GM23338 (cell line): Measurements from ENCODE around the gene LZTS3. TPM values are rescaled to one million over a fixed set of nuclear protein-coding genes. Genes with fewer than 3 reads are reported as not detected.

Source experiments
- ATAC-seq: fragments of 200-7000 bp; cut with Tn5 transposase; 3 replicates; pipeline ENCODE4 v1.9.1; 2020
- DNase-seq: peaks from one replicate; pipeline ENCODE4 v3.0.0-alpha.2; 2015; ENCODE audit warnings: low spot score
- H2AFZ ChIP-seq: fragments of 200-600 bp; sonication (generic); 2 replicates; pipeline ENCODE4 v1.8.0; 2016; ENCODE audit warnings: antibody characterized with exemption, mild to moderate bottlenecking, moderate library complexity
- H3F3A ChIP-seq: fragments of 200-600 bp; sonication (generic); replicated peaks from 2 replicates; pipeline ENCODE4 v1.8.0; 2017; ENCODE audit warnings: antibody characterized with exemption, mixed run types, low read depth
- H3K27ac ChIP-seq: fragments of 200-600 bp; sonication (generic); 2 replicates; pipeline ENCODE4 v1.6.1; 2016; ENCODE audit warnings: low read depth
- H3K27me3 ChIP-seq: fragments of 200-600 bp; sonication (generic); 2 replicates; pipeline ENCODE4 v1.8.0; 2016; ENCODE audit warnings: mild to moderate bottlenecking, mixed run types, moderate library complexity; ENCODE audit not compliant: insufficient read depth
- H3K36me3 ChIP-seq: fragments of 200-600 bp; sonication (generic); 2 replicates; pipeline ENCODE4 v1.8.0; 2016; ENCODE audit warnings: mild to moderate bottlenecking; ENCODE audit not compliant: insufficient read depth
- H3K4me1 ChIP-seq: fragments of 200-600 bp; sonication (generic); 2 replicates; pipeline ENCODE4 v1.8.0; 2016; ENCODE audit warnings: mild to moderate bottlenecking, moderate library complexity; ENCODE audit not compliant: insufficient read depth
- H3K4me2 ChIP-seq: fragments of 200-600 bp; sonication (generic); 2 replicates; pipeline ENCODE4 v1.7.1; 2017; ENCODE audit warnings: mixed run types
- H3K4me3 ChIP-seq: fragments of 200-600 bp; sonication (generic); 2 replicates; pipeline ENCODE4 v1.6.1; 2016; ENCODE audit warnings: mixed run types
- H3K79me2 ChIP-seq: fragments of 200-600 bp; sonication (generic); replicated peaks from 2 replicates; pipeline ENCODE4 v1.8.0; 2017; ENCODE audit warnings: mild to moderate bottlenecking; ENCODE audit not compliant: insufficient read depth
- H3K9me2 ChIP-seq: fragments of 200-600 bp; sonication (generic); 2 replicates; pipeline ENCODE4 v1.8.0; 2017; ENCODE audit not compliant: insufficient read depth
- H4K20me1 ChIP-seq: fragments of 200-600 bp; sonication (generic); replicated peaks from 2 replicates; pipeline ENCODE4 v1.8.0; 2017; ENCODE audit warnings: mild to moderate bottlenecking; ENCODE audit not compliant: insufficient read depth
- H3K27ac Mint-ChIP-seq: 2 replicates; pipeline ENCODE4 v1.8.0; 2020; ENCODE audit warnings: inconsistent platforms, mild to moderate bottlenecking, moderate library complexity, mixed read lengths
- H3K27me3 Mint-ChIP-seq: 3 replicates; pipeline ENCODE4 v1.8.0; 2022; ENCODE audit warnings: low read depth, mild to moderate bottlenecking, moderate library complexity, mixed read lengths, inconsistent platforms; ENCODE audit not compliant: insufficient read depth, poor library complexity
- H3K36me3 Mint-ChIP-seq: 3 replicates; pipeline ENCODE4 v1.8.0; 2021; ENCODE audit warnings: low read depth, mild to moderate bottlenecking, inconsistent platforms, moderate library complexity, mixed read lengths
- H3K4me1 Mint-ChIP-seq: 3 replicates; pipeline ENCODE4 v1.8.0; 2020; ENCODE audit warnings: mild to moderate bottlenecking, inconsistent platforms, mixed read lengths
- H3K4me3 Mint-ChIP-seq: 3 replicates; pipeline ENCODE4 v1.8.0; 2021; ENCODE audit warnings: moderate library complexity, mild to moderate bottlenecking, inconsistent platforms, mixed read lengths
- H3K9me3 Mint-ChIP-seq: 3 replicates; pipeline ENCODE4 v1.8.0; 2020; ENCODE audit warnings: moderate library complexity, mild to moderate bottlenecking, inconsistent platforms, mixed read lengths
- CTCF ChIP-seq, 2 experiments: fragments of 200-600 bp in 1 of 2; sonication (generic) in 1 of 2; conservative IDR thresholded peaks; 2 replicates each; pipeline versions ENCODE4 v1.5.1 to v1.6.1; 2016 to 2017; ENCODE audit warnings: antibody characterized with exemption in 2 of 2, low read depth in 2 of 2, mild to moderate bottlenecking in 2 of 2, moderate library complexity in 1 of 2
- EZH2 ChIP-seq: fragments of 200-600 bp; sonication (generic); IDR thresholded peaks from one replicate; pipeline ENCODE4 v1.8.0; 2017; ENCODE audit warnings: antibody characterized with exemption, mild to moderate bottlenecking, low read depth; ENCODE audit not compliant: unreplicated experiment
- EZH2phosphoT487 ChIP-seq: fragments of 200-600 bp; sonication (generic); IDR thresholded peaks from one replicate; pipeline ENCODE4 v1.8.1; 2018; ENCODE audit warnings: antibody characterized with exemption; ENCODE audit not compliant: unreplicated experiment
- JUNB ChIP-seq: IDR thresholded peaks from one replicate; pipeline ENCODE4 v1.6.1; 2016; ENCODE audit warnings: antibody characterized with exemption; ENCODE audit not compliant: unreplicated experiment
- NANOG ChIP-seq: IDR thresholded peaks from 2 replicates; pipeline ENCODE4 v1.6.1; 2016; ENCODE audit warnings: antibody characterized with exemption, borderline replicate concordance
- POLR2AphosphoS5 ChIP-seq: IDR thresholded peaks from 2 replicates; pipeline ENCODE4 v1.6.1; 2016; ENCODE audit warnings: antibody characterized with exemption, low read depth
- ZNF331 ChIP-seq: fragments of 250-450 bp; sonication (Bioruptor Pico); IDR thresholded peaks from 2 replicates; pipeline ENCODE4 v1.5.0; 2020; ENCODE audit warnings: low read depth, mild to moderate bottlenecking, moderate library complexity
- ZNF462 ChIP-seq: fragments of 250-450 bp; sonication (Bioruptor Pico); IDR thresholded peaks from 2 replicates; pipeline ENCODE4 v1.5.0; 2020; ENCODE audit warnings: mild to moderate bottlenecking, moderate library complexity
- polyA plus RNA-seq: library from polyadenylated mRNA; unstranded; fragments of >200 nt; fragmentation: Nextera tagmentation; extraction: Ambion mirVana; gene quantifications from 2 replicates; pipeline ENCODE4 v1.2.1, GENCODE V29; 2016
- total RNA-seq: library from RNA; depleted of rRNA; stranded (reverse); fragments of >200 nt; shearing (Covaris generic); gene quantifications from 2 replicates; pipeline ENCODE4 v1.2.3, GENCODE V29; 2014

The LZTS3 gene
- total and polyA plus RNA-seq, 2 experiments from 2014 or later: 9.7 to 40.7 TPM

DNA sequence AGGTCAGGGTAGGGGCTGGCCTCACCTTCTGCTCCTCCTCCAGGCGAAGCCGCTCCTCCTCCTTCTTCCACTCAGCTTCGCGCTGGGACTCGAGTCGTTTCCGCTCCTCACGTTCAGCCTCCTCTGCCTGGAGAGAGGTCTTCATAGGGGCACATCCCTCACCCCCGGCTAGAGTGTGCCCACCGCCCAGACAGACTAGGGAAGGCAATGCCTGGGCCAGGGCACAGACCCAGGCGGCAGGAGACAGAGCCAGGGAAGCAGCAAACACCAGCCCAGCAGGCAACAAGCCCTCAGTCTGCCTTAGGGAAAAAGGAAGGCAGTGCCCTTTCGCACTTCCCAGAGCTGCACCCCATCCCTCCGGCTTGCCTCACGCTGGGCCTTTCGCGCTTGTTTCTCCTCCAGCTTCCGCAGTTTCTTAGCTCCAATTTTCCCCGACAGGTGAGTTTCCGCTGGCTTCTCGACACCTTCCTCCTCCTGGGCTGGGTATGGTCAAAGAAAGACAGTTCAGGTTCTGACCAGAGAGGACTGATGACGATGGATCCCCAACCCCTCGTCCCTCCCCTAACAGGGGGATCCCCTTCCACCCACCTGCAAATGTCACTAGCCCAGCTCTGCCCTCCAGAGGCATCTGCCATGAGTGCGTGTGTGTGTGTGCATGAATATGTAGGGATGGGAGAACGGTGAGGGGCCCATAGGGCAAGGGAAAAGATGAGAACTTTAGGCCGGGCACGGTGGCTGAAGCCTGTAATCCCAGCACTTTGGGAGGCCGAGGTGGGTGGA is 26.8 kb upstream of the LZTS3 start:
- Histone ChIP-seq H3K79me2 (peaks cover 11% of the 10 kb centered on the region), H3F3A (no peaks in the 10 kb centered on the region), H3K27ac (no peak overlapping the region), H3K4me3 (no peak overlapping the region), H4K20me1 (no peaks in the 10 kb centered on the region), H3K4me1 (peaks cover 5% of the 10 kb centered on the region), H3K36me3 (peaks cover 7% of the 10 kb centered on the region), H3K4me2 (no peak overlapping the region), H3K27me3 (no peaks in the 10 kb centered on the region), H2AFZ (no peak overlapping the region), H3K9me2 (no peaks in the 10 kb centered on the region)
- TF ChIP-seq POLR2AphosphoS5 (no peak), CTCF (conservative IDR thresholded peaks at IDR 0.05; ENCODE audit: low read depth in 2 of 2) (peak in 1 of 2 experiments; percentile 28; a peak in 2 of 4 replicates)
- no peak for DNase-seq
- Mint-ChIP-seq H3K27ac (no peak overlapping the region), H3K27me3 (peaks cover 23% of the 10 kb centered on the region), H3K4me3 (no peak overlapping the region), H3K4me1 (peaks cover 5% of the 10 kb centered on the region; the same call in 2 of the 3 replicates), H3K36me3 (peaks cover 56% of the 10 kb centered on the region), H3K9me3 (no peaks in the 10 kb centered on the region; the same call in 2 of the 3 replicates)
- no peak for ATAC-seq

DNA sequence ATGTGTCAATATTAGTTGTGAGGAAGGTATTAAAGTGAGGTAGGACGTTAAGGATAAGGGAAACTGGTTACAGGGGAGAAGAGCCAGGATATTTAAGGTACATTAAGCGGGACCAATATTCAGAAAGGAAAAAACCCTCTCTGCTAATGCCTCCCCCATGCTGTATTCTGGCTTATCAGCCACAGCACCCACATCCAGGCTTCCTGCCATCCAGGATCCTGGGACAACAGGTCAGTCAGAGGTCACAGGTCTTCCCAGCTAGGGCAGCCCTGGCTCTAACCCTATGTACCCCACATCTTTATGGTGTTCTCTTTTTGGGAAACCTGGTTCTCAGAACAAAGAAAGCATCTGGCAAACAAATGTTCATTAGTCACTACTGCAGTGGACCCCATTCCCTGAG is 25.9 kb upstream of the LZTS3 start:
- DNase-seq (no peak), ATAC-seq (no peak)
- Histone ChIP-seq H3K79me2 (peaks cover 11% of the 10 kb centered on the region), H3K9me2 (no peaks in the 10 kb centered on the region), H3K27ac (no peak overlapping the region), H4K20me1 (no peaks in the 10 kb centered on the region), H3K27me3 (no peaks in the 10 kb centered on the region), H3K4me3 (no peak overlapping the region), H3K4me1 (peaks cover 5% of the 10 kb centered on the region), H3K36me3 (peaks cover 7% of the 10 kb centered on the region), H3F3A (no peaks in the 10 kb centered on the region), H2AFZ (no peak overlapping the region), H3K4me2 (no peak overlapping the region)
- Mint-ChIP-seq H3K4me1 (peaks cover 3% of the 10 kb centered on the region; the same call in 2 of the 3 replicates), H3K9me3 (no peaks in the 10 kb centered on the region; the same call in 2 of the 3 replicates), H3K4me3 (no peak overlapping the region), H3K27ac (no peak overlapping the region), H3K27me3 (peaks cover 17% of the 10 kb centered on the region), H3K36me3 (peaks cover 60% of the 10 kb centered on the region)
- TF ChIP-seq EZH2phosphoT487 (no peak), ZNF462 (CRISPR knock-in tag) (no peak), JUNB (no peak), CTCF (conservative IDR thresholded peaks at IDR 0.05; ENCODE audit: low read depth in 2 of 2) (no peak), POLR2AphosphoS5 (no peak), EZH2 (no peak), ZNF331 (CRISPR knock-in tag) (no peak), NANOG (no peak)
